ENCODE measurements around the gene C2CD2L. TPM values are rescaled to one million over a fixed set of nuclear protein-coding genes. Genes with fewer than 3 reads are reported as not detected.

Gene C2CD2L
- total RNA-seq, 4 donors from 2014 or later = 5.1 to 12.8 (median 8.0) TPM

DNA sequence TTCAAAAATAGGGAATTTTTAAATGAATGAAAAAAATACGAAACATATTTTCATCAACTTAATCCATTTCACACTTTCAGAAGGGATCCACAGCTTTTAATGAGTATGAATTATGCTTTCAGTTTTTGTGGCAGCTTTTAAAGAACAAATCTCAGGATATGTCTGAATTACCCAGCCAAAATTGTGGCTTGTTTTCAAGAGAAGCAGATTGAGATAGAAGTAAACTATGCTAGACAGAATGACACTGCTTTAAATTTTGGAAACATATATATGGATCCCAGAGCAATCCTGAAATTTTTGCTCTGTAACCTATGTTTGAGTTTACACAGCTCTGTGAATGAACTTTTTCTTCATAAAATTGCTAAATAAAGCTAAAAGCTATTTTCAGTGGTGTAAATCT is 11.8 kb downstream of the C2CD2L start:
- no peaks in the 10 kb centered on the region for H3K9me3 ChIP-seq
- TF ChIP-seq, protein P1, sequence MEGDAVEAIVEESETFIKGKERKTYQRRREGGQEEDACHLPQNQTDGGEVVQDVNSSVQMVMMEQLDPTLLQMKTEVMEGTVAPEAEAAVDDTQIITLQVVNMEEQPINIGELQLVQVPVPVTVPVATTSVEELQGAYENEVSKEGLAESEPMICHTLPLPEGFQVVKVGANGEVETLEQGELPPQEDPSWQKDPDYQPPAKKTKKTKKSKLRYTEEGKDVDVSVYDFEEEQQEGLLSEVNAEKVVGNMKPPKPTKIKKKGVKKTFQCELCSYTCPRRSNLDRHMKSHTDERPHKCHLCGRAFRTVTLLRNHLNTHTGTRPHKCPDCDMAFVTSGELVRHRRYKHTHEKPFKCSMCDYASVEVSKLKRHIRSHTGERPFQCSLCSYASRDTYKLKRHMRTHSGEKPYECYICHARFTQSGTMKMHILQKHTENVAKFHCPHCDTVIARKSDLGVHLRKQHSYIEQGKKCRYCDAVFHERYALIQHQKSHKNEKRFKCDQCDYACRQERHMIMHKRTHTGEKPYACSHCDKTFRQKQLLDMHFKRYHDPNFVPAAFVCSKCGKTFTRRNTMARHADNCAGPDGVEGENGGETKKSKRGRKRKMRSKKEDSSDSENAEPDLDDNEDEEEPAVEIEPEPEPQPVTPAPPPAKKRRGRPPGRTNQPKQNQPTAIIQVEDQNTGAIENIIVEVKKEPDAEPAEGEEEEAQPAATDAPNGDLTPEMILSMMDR (IDR thresholded peaks at IDR 0.05) = no peak
- no peak for TF ChIP-seq POLR2A (IDR thresholded peaks at IDR 0.05)
- intact Hi-C loops (cut with DNase I) = no loop called here
- WGBS, 2 donors = 96 to 100% methylated on average over 1 of the region's 1 CpG
- no peak overlapping the region for H3K27ac ChIP-seq
- DNase-seq = no peak
- H3K27me3 ChIP-seq = no peaks in the 10 kb centered on the region
- no peak overlapping the region for H3K4me3 ChIP-seq
- H3K36me3 ChIP-seq = peaks cover 8 to 46% (median 10%) of the 10 kb centered on the region in 3 donors
- H3K4me1 ChIP-seq = peaks cover 13 to 22% (median 18%) of the 10 kb centered on the region in 3 donors

DNA sequence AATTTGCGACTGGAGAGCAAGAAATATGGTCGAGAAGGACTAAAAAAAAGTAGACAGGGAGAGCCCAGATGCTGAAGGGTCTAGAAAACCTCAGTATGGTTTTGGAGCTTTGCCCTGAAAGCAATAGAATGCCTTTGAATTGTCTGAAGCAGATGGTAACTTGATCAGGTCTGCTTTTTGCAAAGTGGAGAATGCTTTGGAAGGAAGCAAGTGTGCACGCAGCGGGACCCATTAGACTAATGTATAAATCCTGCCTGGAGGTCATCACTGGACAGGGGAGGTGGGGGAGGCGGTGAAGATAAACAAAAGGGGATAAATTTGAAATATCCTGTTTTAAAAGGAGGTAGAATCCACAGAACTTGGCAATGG is 13.5 kb downstream of the C2CD2L start:
- no peak for DNase-seq
- Histone ChIP-seq H3K4me3 (peak overlapping the region; percentile 73 to 81 (median 80)), H3K9me3 (no peaks in the 10 kb centered on the region), H3K27me3 (no peaks in the 10 kb centered on the region), H3K36me3 (peaks cover 6 to 42% (median 9%) of the 10 kb centered on the region in 3 donors), H3K4me1 (peaks cover 13 to 22% (median 22%) of the 10 kb centered on the region in 3 donors), H3K27ac (peak overlapping the region; percentile 82 to 92 (median 86))
- no peak for TF ChIP-seq POLR2A (IDR thresholded peaks at IDR 0.05)
- TF ChIP-seq, protein P1 (IDR thresholded peaks at IDR 0.05) = no peak
- WGBS, 2 donors = 15 to 19% methylated on average over 5 of the region's 5 CpGs
- intact Hi-C loops (cut with DNase I) = no loop called here

DNA sequence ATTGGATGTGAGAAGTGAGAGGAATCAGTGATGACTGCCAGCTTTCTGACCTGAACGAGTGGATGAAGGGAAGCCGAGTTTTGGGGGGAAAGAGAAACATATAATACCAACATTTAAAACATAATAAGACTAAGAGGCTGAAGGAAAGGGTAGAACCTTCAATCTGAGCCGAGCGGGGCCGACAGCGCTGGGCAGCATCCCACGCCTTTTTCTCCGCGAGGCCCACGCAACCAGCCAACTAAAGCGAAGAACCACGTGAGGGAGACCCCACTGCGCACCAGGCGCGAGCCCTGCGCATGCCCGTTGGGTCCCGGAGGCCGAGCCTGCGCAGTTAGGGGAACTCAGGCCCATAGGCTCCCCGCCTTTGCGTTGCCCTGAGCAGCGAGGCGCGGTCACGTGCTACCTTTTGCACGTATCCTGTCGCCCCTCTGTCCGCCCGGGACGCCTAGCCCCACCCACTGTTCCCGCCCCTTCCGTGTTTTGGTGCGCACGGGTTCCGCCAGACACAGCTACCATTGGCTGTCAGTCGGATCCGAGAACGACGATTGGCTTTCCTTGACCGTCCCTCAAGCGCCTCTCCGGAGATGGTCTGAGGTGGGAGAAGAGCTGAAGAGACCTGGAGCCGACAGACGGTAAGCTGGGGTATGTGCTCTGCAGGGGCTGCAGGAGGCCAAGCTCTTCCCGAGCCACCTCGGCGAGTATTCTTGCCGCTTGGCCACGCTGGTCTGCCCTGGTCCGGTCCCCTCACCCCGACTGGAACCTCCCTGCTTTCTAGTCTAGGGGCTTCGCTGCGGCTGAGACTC is 14.1 kb downstream of the C2CD2L start, which contains the start of gene HINFP:
TSS of gene HINFP (plus strand) at position 573 of the 803 bp plus-strand sequence. CDS start 5,365 bp downstream, outside the sequence.
- H3K36me3 ChIP-seq = peaks cover 6 to 36% (median 9%) of the 10 kb centered on the region in 3 donors
- H3K27me3 ChIP-seq = no peaks in the 10 kb centered on the region
- TF ChIP-seq, protein P1 (IDR thresholded peaks at IDR 0.05) = peak in 1 of 6 experiments; percentile 29
- peak in 3 of 4 donors; percentile 54 to 66 (median 55) for TF ChIP-seq POLR2A (IDR thresholded peaks at IDR 0.05)
- H3K4me1 ChIP-seq = peaks cover 13 to 28% (median 27%) of the 10 kb centered on the region in 3 donors
- no peaks in the 10 kb centered on the region for H3K9me3 ChIP-seq
- peak within 1 kb of the TSS; percentile 73 to 81 (median 80) for H3K4me3 ChIP-seq
- peak; percentile 97 for DNase-seq
- intact Hi-C loops (cut with DNase I) = no loop called here
- peak within 1 kb of the TSS; percentile 82 to 92 (median 89) for H3K27ac ChIP-seq
- WGBS, 2 donors = 0% methylated on average over 22 to 23 of the region's 54 CpGs

DNA sequence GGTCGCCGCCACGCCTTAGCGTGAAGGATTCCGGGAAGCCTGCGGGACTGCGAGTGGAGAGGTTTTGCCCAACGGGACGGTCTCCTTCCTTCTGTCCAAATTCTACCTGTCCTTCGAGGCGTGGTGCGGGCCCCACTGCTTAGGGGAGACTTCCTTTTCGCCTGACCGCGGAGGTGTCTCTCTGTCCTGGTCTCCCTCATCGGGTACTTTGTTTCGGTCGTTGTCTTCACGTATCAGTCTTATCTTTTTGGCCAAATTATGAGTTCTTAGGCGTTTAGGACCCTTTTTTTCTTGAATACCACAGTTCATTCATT is 14.6 kb downstream of the C2CD2L start:
- intact Hi-C loops (cut with DNase I) = no loop called here
- no peak for TF ChIP-seq POLR2A (IDR thresholded peaks at IDR 0.05)
- TF ChIP-seq, protein P1 (IDR thresholded peaks at IDR 0.05) = no peak
- DNase-seq = no peak
- peaks cover 16 to 33% (median 27%) of the 10 kb centered on the region in 3 donors for H3K4me1 ChIP-seq
- peak overlapping the region; percentile 82 to 92 (median 89) for H3K27ac ChIP-seq
- H3K27me3 ChIP-seq = no peaks in the 10 kb centered on the region
- 0% methylated on average over 11 to 20 of the region's 20 CpGs for WGBS, 2 donors
- H3K36me3 ChIP-seq = peaks cover 6 to 34% (median 9%) of the 10 kb centered on the region in 3 donors
- H3K4me3 ChIP-seq = peak overlapping the region; percentile 73 to 81 (median 80)
- H3K9me3 ChIP-seq = no peaks in the 10 kb centered on the region

DNA sequence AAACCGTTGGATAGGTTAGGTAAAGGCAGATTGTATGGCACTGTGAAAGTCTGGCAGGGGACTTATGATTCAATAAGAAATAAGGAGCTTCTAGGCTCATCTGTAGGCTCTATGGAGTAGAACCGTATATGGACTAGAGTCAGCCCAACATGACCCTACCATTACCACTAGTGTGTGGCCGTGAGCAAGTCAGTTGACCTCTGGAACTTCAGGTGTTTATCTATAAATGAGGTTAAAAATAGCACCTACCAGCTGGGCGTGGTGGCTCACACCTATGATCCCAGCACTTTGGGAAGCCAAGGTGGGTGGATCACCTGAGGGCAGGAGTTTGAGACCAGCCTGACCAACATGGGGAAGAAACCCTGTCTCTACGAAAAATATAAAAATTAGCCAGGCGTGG is 18.7 kb downstream of the C2CD2L start:
- H3K4me1 ChIP-seq = peaks cover 11 to 31% (median 23%) of the 10 kb centered on the region in 3 donors

More for the DNA sequence above, 18.7 kb downstream of the C2CD2L start:
- no peak overlapping the region for H3K4me3 ChIP-seq
- H3K9me3 ChIP-seq = no peaks in the 10 kb centered on the region
- peaks cover 5 to 60% (median 10%) of the 10 kb centered on the region in 3 donors for H3K36me3 ChIP-seq
- H3K27me3 ChIP-seq = no peaks in the 10 kb centered on the region
- TF ChIP-seq, protein P1 (IDR thresholded peaks at IDR 0.05) = no peak
- TF ChIP-seq POLR2A (IDR thresholded peaks at IDR 0.05) = no peak
- no peak overlapping the region for H3K27ac ChIP-seq
- DNase-seq = no peak
- intact Hi-C loops (cut with DNase I) = no loop called here
- 83 to 91% methylated on average over 5 to 6 of the region's 6 CpGs for WGBS, 2 donors
